OCI-LY7 (cell line): ENCODE results near the gene SLCO4A1. TPM values are rescaled to one million over a fixed set of nuclear protein-coding genes. Genes with fewer than 3 reads are reported as not detected.

Source experiments
- BruUV-seq: library from RNA; stranded (reverse); fragments of 400-500 nt; replicated peaks from 2 replicates; lab custom pipeline; 2021; lab: Mats Ljungman, UMichigan
- CTCF ChIA-PET: fragments of 300-600 bp; sonication (Branson Sonifier 250); formaldehyde crosslinking; loops from one replicate; lab custom pipeline; 2022; ENCODE audit warnings: antibody characterized with exemption; ENCODE audit not compliant: unreplicated experiment; lab: Charles Lee
- POLR2A ChIA-PET: fragments of 300-600 bp; sonication (Branson Sonifier 250); formaldehyde crosslinking; loops from one replicate; lab custom pipeline; 2022; ENCODE audit warnings: antibody characterized with exemption; lab: Charles Lee
- DNase-seq: peaks from one replicate; pipeline ENCODE4 v3.0.0-alpha.2; 2015; ENCODE audit warnings: low spot score
- H2AFZ ChIP-seq: fragments of 200-600 bp; sonication (generic), shearing (Covaris generic); 2 replicates; pipeline ENCODE4 v1.6.1; 2014; ENCODE audit warnings: mild to moderate bottlenecking, antibody characterized with exemption, low read length, moderate library complexity
- H3K27ac ChIP-seq: fragments of 200-600 bp; sonication (generic); 2 replicates; pipeline ENCODE4 v1.5.1; 2014; ENCODE audit warnings: mixed run types, low read depth, mild to moderate bottlenecking, moderate library complexity, low read length, inconsistent platforms; ENCODE audit not compliant: poor library complexity, severe bottlenecking
- H3K36me3 ChIP-seq: fragments of 200-600 bp; sonication (generic); 2 replicates; pipeline ENCODE4 v1.6.1; 2014; ENCODE audit warnings: mild to moderate bottlenecking, antibody characterized with exemption, low read length, moderate library complexity, mixed read lengths; ENCODE audit not compliant: insufficient read depth
- H3K4me1 ChIP-seq: fragments of 200-600 bp; sonication (generic); 2 replicates; pipeline ENCODE4 v1.5.1; 2014; ENCODE audit warnings: mild to moderate bottlenecking, low read length; ENCODE audit not compliant: insufficient read depth, poor library complexity, severe bottlenecking
- H3K4me2 ChIP-seq: fragments of 200-600 bp; sonication (generic); 2 replicates; pipeline ENCODE4 v1.6.1; 2014; ENCODE audit warnings: mild to moderate bottlenecking, low read length
- H3K4me3 ChIP-seq: fragments of 200-600 bp; sonication (generic); 2 replicates; pipeline ENCODE4 v1.5.1; 2014; ENCODE audit warnings: mild to moderate bottlenecking, low read depth, low read length; ENCODE audit not compliant: poor library complexity, severe bottlenecking
- H3K79me2 ChIP-seq: fragments of 200-600 bp; sonication (generic); 2 replicates; pipeline ENCODE4 v1.6.1; 2016; ENCODE audit warnings: low read depth, mild to moderate bottlenecking, low read length, moderate library complexity, mixed read lengths; ENCODE audit not compliant: insufficient read depth
- H3K9me2 ChIP-seq: fragments of 200-600 bp; sonication (generic); 2 replicates; pipeline ENCODE4 v1.6.1; 2016; ENCODE audit warnings: mild to moderate bottlenecking, low read length, mixed read lengths; ENCODE audit not compliant: insufficient read depth
- H3K9me3 ChIP-seq: fragments of 200-600 bp; sonication (generic); 2 replicates; pipeline ENCODE4 v1.6.1; 2014; ENCODE audit warnings: mild to moderate bottlenecking, mixed run types, low read length, mixed read lengths
- H4K20me1 ChIP-seq: fragments of 200-600 bp; sonication (generic); 2 replicates; pipeline ENCODE4 v1.6.1; 2014; ENCODE audit warnings: mild to moderate bottlenecking, antibody characterized with exemption, low read length, moderate library complexity, mixed read lengths; ENCODE audit not compliant: insufficient read depth
- CTCF ChIP-seq: fragments of 200-600 bp; sonication (generic); conservative IDR thresholded peaks from 2 replicates; pipeline ENCODE4 v1.5.1; 2014; ENCODE audit warnings: mild to moderate bottlenecking, antibody characterized with exemption, low read length, moderate library complexity, mixed read lengths
- EZH2phosphoT487 ChIP-seq: fragments of 200-600 bp; sonication (generic); IDR thresholded peaks from 2 replicates; pipeline ENCODE4 v1.6.1; 2018; ENCODE audit warnings: low read depth, borderline replicate concordance, mild to moderate bottlenecking, mixed run types, antibody characterized with exemption, low read length, moderate library complexity, mixed read lengths
- intact Hi-C: fragments of 100-400 bp; cut with micrococcal nuclease; formaldehyde crosslinking; loops from one replicate; pipeline ENCODE4 v1.10.0; 2022; ENCODE audit not compliant: unreplicated experiment
- total RNA-seq, 2 experiments: library from RNA; depleted of rRNA in 1 of 2; stranded (reverse); fragments of >200 nt in 1 of 2; shearing (Covaris generic) in 1 of 2; gene quantifications; 2 replicates each; pipeline ENCODE4 v1.2.3, GENCODE V29; 2014 to 2022

The SLCO4A1 gene
- total RNA-seq, 2 experiments from 2014 or later = 34.3 to 52.4 TPM

- ChIA-PET CTCF (interaction anchor here (0.6 kb wide), 1 partner anchor 1098 kb away, joined by 3 read pairs; no protein-coding TSS in a partner anchor), POLR2A (interaction anchor here (3.0 kb wide), 1 partner anchor 16 kb away, joined by 14 read pairs; no protein-coding TSS in a partner anchor)
- DNase-seq = no peak
- Histone ChIP-seq H3K4me3 (peak overlapping the region; percentile 94), H3K27ac (no peak overlapping the region), H3K4me1 (peaks cover 57% of the 10 kb centered on the region), H3K79me2 (peaks cover 53% of the 10 kb centered on the region), H4K20me1 (peaks cover 10% of the 10 kb centered on the region; the same call in 1 of the 2 replicates), H2AFZ (no peak overlapping the region), H3K4me2 (peak overlapping the region; percentile 95), H3K9me2 (no peaks in the 10 kb centered on the region), H3K9me3 (no peaks in the 10 kb centered on the region), H3K36me3 (peaks cover 33% of the 10 kb centered on the region; the same call in 1 of the 2 replicates)
- intact Hi-C loops = no loop called here
- TF ChIP-seq EZH2phosphoT487 (no peak), CTCF (no peak)
- no TSS peak for BruUV-seq
These were observed 1.9 kb downstream of the SLCO4A1 start for GRCh38 chr20:62644044-62644795.

- Histone ChIP-seq H2AFZ (no peak overlapping the region), H3K27ac (no peak overlapping the region), H3K9me3 (no peaks in the 10 kb centered on the region), H3K4me2 (peak overlapping the region; percentile 95), H3K79me2 (peaks cover 53% of the 10 kb centered on the region), H3K4me1 (peaks cover 60% of the 10 kb centered on the region), H3K9me2 (no peaks in the 10 kb centered on the region), H3K4me3 (no peak overlapping the region), H3K36me3 (peaks cover 40% of the 10 kb centered on the region; the same call in 1 of the 2 replicates), H4K20me1 (peaks cover 10% of the 10 kb centered on the region; the same call in 1 of the 2 replicates)
- CTCF ChIA-PET = interaction anchor here (0.6 kb wide), 1 partner anchor 1097 kb away, joined by 3 read pairs; no protein-coding TSS in a partner anchor
- TF ChIP-seq EZH2phosphoT487 (no peak), CTCF (no peak)
- BruUV-seq = no TSS peak
- POLR2A ChIA-PET = no interaction called here
- no peak for DNase-seq
- intact Hi-C loops = no loop called here
These were observed 2.6 kb downstream of the SLCO4A1 start for GRCh38 chr20:62644802-62645496.
